Measurements from ENCODE around the gene NPHP4. TPM values are rescaled to one million over a fixed set of nuclear protein-coding genes. Genes with fewer than 3 reads are reported as not detected.

NPHP4 gene
- total RNA-seq, 1 donor from 2014 or later = 11.3 TPM

GRCh38 chr1:5983361-5984103 lies 8.7 kb downstream of the NPHP4 start:
- Histone ChIP-seq H3K4me3 (no peak overlapping the region), H3K4me1 (no peaks in the 10 kb centered on the region), H3K27me3 (no peaks in the 10 kb centered on the region), H3K36me3 (no peaks in the 10 kb centered on the region), H3K9me3 (no peaks in the 10 kb centered on the region), H3K27ac (no peak overlapping the region)
- DNase-seq (ENCODE audit: extremely low spot score in 2 of 2) = no peak
- TF ChIP-seq CTCF (IDR thresholded peaks at IDR 0.05) (no peak), POLR2A (IDR thresholded peaks at IDR 0.05) (no peak), POLR2AphosphoS5 (IDR thresholded peaks at IDR 0.05; ENCODE audit: insufficient read depth in 1 of 2, low read depth in 1 of 2) (no peak)
- intact Hi-C loops (cut with DNase I) = no loop called here

DNA sequence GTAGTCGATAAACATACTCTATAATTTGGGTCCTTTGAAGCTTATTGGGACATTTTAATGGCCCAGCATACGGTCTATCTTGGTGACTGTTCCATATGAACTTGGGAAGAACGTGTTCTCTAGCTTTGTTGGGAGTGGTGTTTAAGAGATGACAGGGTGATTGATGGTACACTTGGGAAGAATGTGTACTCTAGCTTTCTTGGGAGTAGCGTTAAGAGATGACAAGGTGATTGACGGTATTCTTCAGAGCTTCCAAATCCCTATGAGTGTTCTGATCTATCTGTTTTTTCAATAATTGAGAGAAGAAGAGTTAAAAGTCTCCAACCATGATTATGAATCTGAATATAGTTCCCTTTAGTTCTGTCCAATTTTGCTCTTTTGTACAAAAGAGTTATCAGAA lies 9.4 kb downstream of the NPHP4 start:
- TF ChIP-seq CTCF (IDR thresholded peaks at IDR 0.05) (no peak), POLR2AphosphoS5 (IDR thresholded peaks at IDR 0.05; ENCODE audit: insufficient read depth in 1 of 2, low read depth in 1 of 2) (peak in 1 of 2 donors; percentile 22), POLR2A (IDR thresholded peaks at IDR 0.05) (no peak)
- H3K27me3 ChIP-seq = no peaks in the 10 kb centered on the region
- H3K4me3 ChIP-seq = no peak overlapping the region
- no peak overlapping the region for H3K27ac ChIP-seq
- no peak for DNase-seq (ENCODE audit: extremely low spot score in 2 of 2)
- intact Hi-C loops (cut with DNase I) = no loop called here
- no peaks in the 10 kb centered on the region for H3K9me3 ChIP-seq
- no peaks in the 10 kb centered on the region for H3K4me1 ChIP-seq
- H3K36me3 ChIP-seq = no peaks in the 10 kb centered on the region

GRCh38 chr1:5982276-5982675 lies 9.9 kb downstream of the NPHP4 start:
- Histone ChIP-seq H3K4me1 (no peaks in the 10 kb centered on the region), H3K27me3 (no peaks in the 10 kb centered on the region), H3K9me3 (no peaks in the 10 kb centered on the region), H3K4me3 (no peak overlapping the region), H3K27ac (no peak overlapping the region), H3K36me3 (no peaks in the 10 kb centered on the region)
- TF ChIP-seq CTCF (IDR thresholded peaks at IDR 0.05) = no peak
- intact Hi-C loops (cut with DNase I) = no loop called here
- DNase-seq (ENCODE audit: extremely low spot score in 2 of 2) = no peak

DNA sequence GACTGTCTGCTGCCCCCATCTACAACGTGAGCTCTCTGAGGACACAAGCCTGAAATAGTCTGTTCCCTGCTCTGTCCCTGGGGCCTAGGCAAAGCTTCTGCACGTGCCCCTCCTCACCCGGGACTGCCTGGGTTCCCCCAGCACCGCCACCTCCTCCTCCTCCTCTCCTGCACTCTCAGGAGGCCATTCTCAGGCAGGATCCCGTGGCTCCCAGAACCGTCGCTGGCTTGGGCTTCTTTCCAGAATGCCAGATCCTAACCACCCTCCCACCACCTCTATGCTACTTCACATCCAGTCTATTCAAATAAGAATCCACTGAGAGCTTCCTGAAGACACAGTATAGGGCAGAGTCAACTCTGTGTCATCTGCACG lies 11.2 kb downstream of the NPHP4 start:
- H3K9me3 ChIP-seq = no peaks in the 10 kb centered on the region
- no peak for TF ChIP-seq POLR2AphosphoS5 (IDR thresholded peaks at IDR 0.05; ENCODE audit: insufficient read depth in 1 of 2, low read depth in 1 of 2)
- no peak for TF ChIP-seq CTCF (IDR thresholded peaks at IDR 0.05)
- TF ChIP-seq POLR2A (IDR thresholded peaks at IDR 0.05) = no peak

DNA sequence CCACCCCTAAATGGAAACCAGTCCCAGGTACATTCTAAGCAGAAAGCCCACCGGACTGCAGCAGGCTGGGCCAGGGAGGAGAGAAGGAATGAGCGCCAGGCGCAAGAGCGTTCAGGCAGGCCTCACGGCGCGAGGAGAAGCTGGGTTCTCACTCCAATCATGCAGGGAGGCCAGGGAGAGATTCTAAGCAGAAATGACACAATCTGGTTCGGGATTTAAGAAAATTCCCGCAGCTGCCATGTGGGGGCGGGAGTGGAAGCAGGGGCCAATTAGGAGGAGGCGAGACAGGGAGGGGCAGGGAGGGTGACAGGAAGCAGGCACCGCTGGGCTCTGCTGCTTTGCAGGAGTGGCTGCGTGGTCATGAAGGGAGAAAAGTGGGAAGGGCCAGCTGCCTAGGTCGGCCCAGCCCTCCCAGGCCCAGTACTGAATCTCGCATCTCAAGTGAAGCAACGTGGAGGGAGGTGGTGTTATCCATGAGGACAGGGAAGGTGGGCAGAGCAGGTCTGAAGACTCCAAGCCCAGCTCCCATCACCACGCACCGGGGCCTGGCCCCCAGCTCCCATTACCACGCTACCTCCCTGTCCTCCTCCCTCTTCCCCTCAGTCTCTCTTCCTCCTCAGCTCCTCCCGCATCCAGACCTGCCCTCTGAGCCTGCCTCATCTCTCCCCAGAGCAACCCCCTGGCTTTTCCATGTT lies 11.8 kb downstream of the NPHP4 start:
- peaks cover 0 to 3% of the 10 kb centered on the region in 2 donors for H3K36me3 ChIP-seq
- H3K27me3 ChIP-seq = no peaks in the 10 kb centered on the region
- H3K4me1 ChIP-seq = no peaks in the 10 kb centered on the region
- no peak for TF ChIP-seq POLR2A (IDR thresholded peaks at IDR 0.05)
- no peak for TF ChIP-seq POLR2AphosphoS5 (IDR thresholded peaks at IDR 0.05; ENCODE audit: insufficient read depth in 1 of 2, low read depth in 1 of 2)
- TF ChIP-seq CTCF (IDR thresholded peaks at IDR 0.05) = no peak
- H3K27ac ChIP-seq = no peak overlapping the region
- no peaks in the 10 kb centered on the region for H3K9me3 ChIP-seq
- intact Hi-C loops (cut with DNase I) = no loop called here
- H3K4me3 ChIP-seq = no peak overlapping the region
- DNase-seq (ENCODE audit: extremely low spot score in 2 of 2) = no peak

More for the DNA sequence above, 11.2 kb downstream of the NPHP4 start:
- intact Hi-C loops (cut with DNase I) = no loop called here
- no peaks in the 10 kb centered on the region for H3K4me1 ChIP-seq
- no peak overlapping the region for H3K27ac ChIP-seq
- H3K4me3 ChIP-seq = no peak overlapping the region
- peaks cover 0 to 3% of the 10 kb centered on the region in 2 donors for H3K36me3 ChIP-seq
- DNase-seq (ENCODE audit: extremely low spot score in 2 of 2) = no peak
- no peaks in the 10 kb centered on the region for H3K27me3 ChIP-seq
